OCI-M2 (cell line): ENCODE results near the gene GPR146.
"Not testable (repeated sequence)": the region's sequence is repeated elsewhere in the genome, so short reads cannot be mapped to it uniquely, and the experiment has no call there.

Source experiments
- DNase-seq: peaks from one replicate; lab custom pipeline; 2025; ENCODE audit not compliant: unreplicated experiment; lab: John Stamatoyannopoulos, UW

GPR146 gene

GRCh38 chr7:1074018-1074417 is 29.7 kb downstream of the GPR146 start:
- DNase-seq, result not testable (repeated sequence)

GRCh38 chr7:1074593-1075431 is 30.5 kb downstream of the GPR146 start:
- no peak for DNase-seq

- no peak for DNase-seq
Measured at GRCh38 chr7:1076184-1077072, 32.1 kb downstream of the GPR146 start.

GRCh38 chr7:1078519-1078918 is 34.2 kb downstream of the GPR146 start:
- no peak for DNase-seq

- DNase-seq, result no peak
Measured at GRCh38 chr7:1078985-1079384, 34.6 kb downstream of the GPR146 start.

- no peak for DNase-seq
Measured at GRCh38 chr7:1079546-1079945, 35.2 kb downstream of the GPR146 start.

GRCh38 chr7:1080252-1080920 is 36.0 kb downstream of the GPR146 start:
- DNase-seq, result no peak

- no peak for DNase-seq
Measured at GRCh38 chr7:1080921-1081255, 36.5 kb downstream of the GPR146 start.

- no peak for DNase-seq
Measured at GRCh38 chr7:1081336-1081735, 37.0 kb downstream of the GPR146 start.

- no peak for DNase-seq
Measured at GRCh38 chr7:1081931-1082401, 37.6 kb downstream of the GPR146 start.

- no peak for DNase-seq
Measured at GRCh38 chr7:1083729-1084657, 39.6 kb downstream of the GPR146 start.

GRCh38 chr7:1085266-1085665 is 40.9 kb downstream of the GPR146 start:
- no peak for DNase-seq

GRCh38 chr7:1085910-1086421 is 41.6 kb downstream of the GPR146 start:
- DNase-seq, result no peak

- DNase-seq, result no peak
Measured at GRCh38 chr7:1086588-1087464, 42.5 kb downstream of the GPR146 start.

GRCh38 chr7:1087465-1087814 is 43.1 kb downstream of the GPR146 start:
- no peak for DNase-seq

GRCh38 chr7:1087952-1088920 is 43.9 kb downstream of the GPR146 start, which contains the start of gene GPER1:
TSS of gene GPER1 (plus strand) at chr7:1088113. CDS start at chr7:1091729, 3,616 bp downstream.
- no peak for DNase-seq

GRCh38 chr7:1090236-1090635 is 45.9 kb downstream of the GPR146 start:
- DNase-seq, result no peak
